SK-N-SH (cell line): Measurements from ENCODE around the gene NPRL2.

Source experiments
- CTCF ChIP-seq: fragments of 200-600 bp; sonication (generic); IDR thresholded peaks from 2 replicates; pipeline ENCODE4 v1.6.1; 2017; ENCODE audit warnings: antibody characterized with exemption, mild to moderate bottlenecking, moderate library complexity
- MAX ChIP-seq: IDR thresholded peaks from 2 replicates; pipeline ENCODE4 v1.4.0; 2012; ENCODE audit warnings: low read depth
- RCOR1 ChIP-seq: fragments of 150-350 bp; IDR thresholded peaks from 2 replicates; pipeline ENCODE4 v1.6.1; 2017; ENCODE audit warnings: antibody characterized with exemption, low read length
- REST ChIP-seq: IDR thresholded peaks from 2 replicates; pipeline ENCODE4 v1.6.1; 2012; ENCODE audit warnings: mild to moderate bottlenecking, low read depth, low read length, moderate library complexity
- SIN3A ChIP-seq: IDR thresholded peaks from 2 replicates; pipeline ENCODE4 v1.6.1; 2012; ENCODE audit warnings: low read depth, mild to moderate bottlenecking, low read length, moderate library complexity, borderline replicate concordance
- TEAD4 ChIP-seq: IDR thresholded peaks from 2 replicates; pipeline ENCODE4 v1.4.0; 2012; ENCODE audit warnings: mild to moderate bottlenecking, borderline replicate concordance; ENCODE audit not compliant: insufficient read depth
- USF2 ChIP-seq: fragments of 150-350 bp; IDR thresholded peaks from 2 replicates; pipeline ENCODE4 v1.6.1; 2017; ENCODE audit warnings: antibody characterized with exemption, low read length, low read depth, borderline replicate concordance

GRCh38 chr3:50388016-50388719 is 37.6 kb upstream of the NPRL2 start:
- TF ChIP-seq CTCF: peak; percentile 46
- no peak for TF ChIP-seq SIN3A
- no peak for TF ChIP-seq REST
- TF ChIP-seq RCOR1: no peak; the same call in 1 of the 2 replicates
- no peak for TF ChIP-seq TEAD4
- no peak for TF ChIP-seq MAX
- TF ChIP-seq USF2: no peak
